Smooth muscle cell (in vitro differentiated cells): Measurements from ENCODE around the gene LMX1A. TPM values are rescaled to one million over a fixed set of nuclear protein-coding genes. Genes with fewer than 3 reads are reported as not detected.

ENCODE experiments used
- DNase-seq: peaks from one replicate; lab custom pipeline; 2025; ENCODE audit not compliant: unreplicated experiment; lab: John Stamatoyannopoulos, UW
- H2AFZ ChIP-seq: fragments of 200-600 bp; sonication (generic); 2 replicates; pipeline ENCODE4 v1.6.0; 2016; ENCODE audit warnings: antibody characterized with exemption, low read depth, mild to moderate bottlenecking
- H3F3A ChIP-seq: fragments of 200-600 bp; sonication (generic); 2 replicates; pipeline ENCODE4 v1.6.0; 2017; ENCODE audit warnings: antibody characterized with exemption, low read depth
- H3K27ac ChIP-seq: fragments of 200-600 bp; sonication (generic); 2 replicates; pipeline ENCODE4 v1.5.1; 2016; ENCODE audit warnings: low read depth, mild to moderate bottlenecking
- H3K27me3 ChIP-seq: fragments of 200-600 bp; sonication (generic); 2 replicates; pipeline ENCODE4 v1.6.1; 2016; ENCODE audit warnings: low read depth, mild to moderate bottlenecking
- H3K36me3 ChIP-seq: fragments of 200-600 bp; sonication (generic); 2 replicates; pipeline ENCODE4 v1.5.1; 2016; ENCODE audit warnings: low read depth
- H3K4me1 ChIP-seq: fragments of 200-600 bp; sonication (generic); 2 replicates; pipeline ENCODE4 v1.5.1; 2016; ENCODE audit warnings: low read depth
- H3K4me2 ChIP-seq: fragments of 200-600 bp; sonication (generic); 2 replicates; pipeline ENCODE4 v1.6.0; 2016; ENCODE audit warnings: mild to moderate bottlenecking
- H3K4me3 ChIP-seq: fragments of 200-600 bp; sonication (generic); 2 replicates; pipeline ENCODE4 v1.5.1; 2016; ENCODE audit warnings: mild to moderate bottlenecking
- H3K79me2 ChIP-seq: fragments of 200-600 bp; sonication (generic); 2 replicates; pipeline ENCODE4 v1.6.0; 2016; ENCODE audit warnings: low read depth, mild to moderate bottlenecking
- H3K9ac ChIP-seq: fragments of 200-600 bp; sonication (generic); 2 replicates; pipeline ENCODE4 v1.6.0; 2016; ENCODE audit warnings: low read depth
- H3K9me3 ChIP-seq: fragments of 200-600 bp; sonication (generic); replicated peaks from 2 replicates; pipeline ENCODE4 v1.5.1; 2016; ENCODE audit warnings: low read depth
- H4K20me1 ChIP-seq: fragments of 200-600 bp; sonication (generic); 2 replicates; pipeline ENCODE4 v1.6.0; 2016; ENCODE audit warnings: low read depth
- WGBS: methylation state at CpG from one replicate; pipeline ENCODE4 v1.1.7; 2016; ENCODE audit warnings: low lambda C conversion rate; 5-methylcytosine and 5-hydroxymethylcytosine counted together
- polyA plus RNA-seq: library from polyadenylated mRNA; unstranded; fragments of >200 nt; fragmentation: Nextera tagmentation; extraction: Ambion mirVana; gene quantifications from 2 replicates; pipeline ENCODE4 v1.2.1, GENCODE V29; 2016
- total RNA-seq: library from RNA; depleted of rRNA; stranded (reverse); fragments of >200 nt; gene quantifications from 2 replicates; pipeline ENCODE4 v1.2.3, GENCODE V29; 2014
- TF ChIP-seq, protein P1 (sequence below): fragments of 200-600 bp; sonication (generic); IDR thresholded peaks from 2 replicates; pipeline ENCODE4 v1.5.1; 2017; ENCODE audit warnings: borderline replicate concordance, mild to moderate bottlenecking, antibody characterized with exemption; ENCODE audit not compliant: insufficient read depth, poor library complexity, severe bottlenecking

Gene LMX1A
- total and polyA plus RNA-seq, 2 experiments from 2014 or later = not detected

DNA sequence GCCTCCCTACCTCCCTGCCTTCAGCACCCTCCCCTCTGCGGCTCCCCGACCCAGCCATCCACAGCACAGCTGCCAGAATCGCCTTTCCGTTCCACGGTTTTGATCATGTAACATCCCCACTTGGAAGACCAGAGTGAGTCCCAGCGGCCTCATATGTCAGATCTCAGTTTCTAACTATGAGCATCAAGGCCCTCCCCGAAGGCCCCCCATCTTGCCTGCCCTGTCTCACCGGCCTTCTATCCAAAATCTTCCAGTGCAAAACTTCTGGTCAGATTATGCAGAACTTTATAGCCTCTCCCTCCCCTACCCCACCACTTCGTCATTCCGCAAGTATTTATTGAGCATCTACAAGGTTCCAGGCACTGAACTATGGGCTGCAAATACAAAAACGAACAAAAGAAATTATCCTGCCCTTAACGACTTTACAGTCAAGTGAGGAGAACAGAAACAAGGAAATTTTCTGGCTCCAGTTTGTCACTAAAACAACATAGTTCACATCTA, 20.3 kb upstream of the LMX1A start:
- WGBS = 11% methylated on average over 12 of the region's 12 CpGs
- Histone ChIP-seq H3F3A (no peaks in the 10 kb centered on the region), H3K79me2 (no peaks in the 10 kb centered on the region), H4K20me1 (no peaks in the 10 kb centered on the region), H3K9me3 (no peaks in the 10 kb centered on the region), H3K27me3 (peaks cover 4% of the 10 kb centered on the region), H3K9ac (no peak overlapping the region), H3K4me1 (peaks cover 10% of the 10 kb centered on the region), H3K27ac (no peak overlapping the region), H2AFZ (peak overlapping the region; percentile 94), H3K4me2 (peak overlapping the region; percentile 96), H3K4me3 (peak overlapping the region; percentile 50), H3K36me3 (no peaks in the 10 kb centered on the region)
- no peak for DNase-seq
- TF ChIP-seq, protein P1, sequence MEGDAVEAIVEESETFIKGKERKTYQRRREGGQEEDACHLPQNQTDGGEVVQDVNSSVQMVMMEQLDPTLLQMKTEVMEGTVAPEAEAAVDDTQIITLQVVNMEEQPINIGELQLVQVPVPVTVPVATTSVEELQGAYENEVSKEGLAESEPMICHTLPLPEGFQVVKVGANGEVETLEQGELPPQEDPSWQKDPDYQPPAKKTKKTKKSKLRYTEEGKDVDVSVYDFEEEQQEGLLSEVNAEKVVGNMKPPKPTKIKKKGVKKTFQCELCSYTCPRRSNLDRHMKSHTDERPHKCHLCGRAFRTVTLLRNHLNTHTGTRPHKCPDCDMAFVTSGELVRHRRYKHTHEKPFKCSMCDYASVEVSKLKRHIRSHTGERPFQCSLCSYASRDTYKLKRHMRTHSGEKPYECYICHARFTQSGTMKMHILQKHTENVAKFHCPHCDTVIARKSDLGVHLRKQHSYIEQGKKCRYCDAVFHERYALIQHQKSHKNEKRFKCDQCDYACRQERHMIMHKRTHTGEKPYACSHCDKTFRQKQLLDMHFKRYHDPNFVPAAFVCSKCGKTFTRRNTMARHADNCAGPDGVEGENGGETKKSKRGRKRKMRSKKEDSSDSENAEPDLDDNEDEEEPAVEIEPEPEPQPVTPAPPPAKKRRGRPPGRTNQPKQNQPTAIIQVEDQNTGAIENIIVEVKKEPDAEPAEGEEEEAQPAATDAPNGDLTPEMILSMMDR = no peak

DNA sequence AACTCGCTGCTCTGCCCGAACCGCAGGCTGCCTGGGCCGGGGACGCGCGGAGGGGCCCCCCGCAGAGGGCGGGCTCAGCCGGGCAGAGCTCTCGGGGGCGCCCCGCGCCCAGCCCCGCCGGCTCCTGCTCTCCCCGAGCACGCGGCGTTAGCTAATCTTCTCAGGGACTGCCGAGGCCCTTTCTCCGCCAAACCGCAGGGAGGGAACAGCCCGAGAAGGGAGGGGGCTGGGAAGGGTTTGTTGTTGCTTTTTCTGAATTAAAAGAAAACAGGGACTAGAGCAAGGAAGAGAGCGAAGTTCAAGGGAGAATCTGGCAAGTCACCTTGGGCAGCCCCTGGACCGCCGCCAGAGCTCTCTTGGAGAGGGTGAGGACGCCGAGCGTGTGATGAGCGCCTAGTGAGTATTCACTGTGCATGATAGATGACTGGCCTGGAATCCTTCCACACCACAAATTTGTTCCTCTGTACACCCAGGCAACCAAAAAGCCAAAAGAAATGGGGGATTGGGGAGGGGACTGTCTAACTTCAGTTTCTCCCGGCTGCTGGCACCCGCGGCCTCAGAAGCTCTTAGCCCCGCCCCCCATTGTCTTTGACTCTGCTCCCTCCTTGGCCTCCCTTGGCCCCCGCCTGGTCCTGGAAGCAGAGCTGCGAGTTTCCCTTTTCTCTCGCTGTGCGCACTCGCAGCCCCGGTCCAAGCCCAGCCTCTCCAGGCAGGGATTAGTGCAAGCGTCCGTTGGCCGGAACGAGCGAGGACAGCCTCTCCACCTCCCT, 19.7 kb upstream of the LMX1A start:
- H3K9ac ChIP-seq = peak overlapping the region; percentile 22
- WGBS = 1% methylated on average over 38 of the region's 46 CpGs
- no peaks in the 10 kb centered on the region for H3K36me3 ChIP-seq
- peak overlapping the region; percentile 94 for H2AFZ ChIP-seq
- no peak overlapping the region for H3K27ac ChIP-seq
- H3F3A ChIP-seq = no peaks in the 10 kb centered on the region
- TF ChIP-seq, protein P1 = no peak
- peaks cover 10% of the 10 kb centered on the region for H3K4me1 ChIP-seq
- no peaks in the 10 kb centered on the region for H3K79me2 ChIP-seq
- peak overlapping the region; percentile 50 for H3K4me3 ChIP-seq
- no peaks in the 10 kb centered on the region for H3K9me3 ChIP-seq
- H3K27me3 ChIP-seq = peaks cover 4% of the 10 kb centered on the region
- H4K20me1 ChIP-seq = no peaks in the 10 kb centered on the region
- DNase-seq = peak; percentile 61
- H3K4me2 ChIP-seq = peak overlapping the region; percentile 96

DNA sequence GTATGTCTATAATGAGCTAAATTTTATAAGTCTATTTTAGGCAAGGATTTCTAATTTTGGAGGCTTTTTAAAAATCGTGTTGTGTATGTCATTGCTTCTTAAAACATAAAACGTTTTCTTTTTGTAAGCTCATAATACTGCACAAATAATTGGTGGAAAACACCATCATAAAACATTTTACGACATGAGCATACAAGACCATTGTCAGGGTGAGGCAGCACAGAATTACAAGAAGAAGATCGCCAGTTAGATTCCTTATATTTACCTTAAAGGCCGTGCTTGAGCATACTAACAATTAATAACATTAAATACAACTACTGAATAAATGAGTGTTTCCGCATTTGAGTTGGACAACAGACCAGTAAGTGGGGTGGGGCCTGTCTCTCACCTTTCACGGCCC, 19.1 kb upstream of the LMX1A start:
- WGBS = 36% methylated on average over 7 of the region's 7 CpGs
- Histone ChIP-seq H3K27ac (no peak overlapping the region), H4K20me1 (no peaks in the 10 kb centered on the region), H3K4me1 (peaks cover 10% of the 10 kb centered on the region), H3K27me3 (peaks cover 4% of the 10 kb centered on the region), H3K9ac (peak overlapping the region; percentile 22), H3K79me2 (no peaks in the 10 kb centered on the region), H3K9me3 (no peaks in the 10 kb centered on the region), H2AFZ (peak overlapping the region; percentile 94), H3K4me3 (peak overlapping the region; percentile 50), H3K4me2 (peak overlapping the region; percentile 96), H3K36me3 (no peaks in the 10 kb centered on the region), H3F3A (no peaks in the 10 kb centered on the region)
- no peak for DNase-seq
- TF ChIP-seq, protein P1 = no peak
